ENCODE data around the gene CAMKK1. TPM values are rescaled to one million over a fixed set of nuclear protein-coding genes. Genes with fewer than 3 reads are reported as not detected.

The CAMKK1 gene
- total RNA-seq, 6 donors from 2014 or later, result 4.9 to 23.0 (median 11.0) TPM

DNA sequence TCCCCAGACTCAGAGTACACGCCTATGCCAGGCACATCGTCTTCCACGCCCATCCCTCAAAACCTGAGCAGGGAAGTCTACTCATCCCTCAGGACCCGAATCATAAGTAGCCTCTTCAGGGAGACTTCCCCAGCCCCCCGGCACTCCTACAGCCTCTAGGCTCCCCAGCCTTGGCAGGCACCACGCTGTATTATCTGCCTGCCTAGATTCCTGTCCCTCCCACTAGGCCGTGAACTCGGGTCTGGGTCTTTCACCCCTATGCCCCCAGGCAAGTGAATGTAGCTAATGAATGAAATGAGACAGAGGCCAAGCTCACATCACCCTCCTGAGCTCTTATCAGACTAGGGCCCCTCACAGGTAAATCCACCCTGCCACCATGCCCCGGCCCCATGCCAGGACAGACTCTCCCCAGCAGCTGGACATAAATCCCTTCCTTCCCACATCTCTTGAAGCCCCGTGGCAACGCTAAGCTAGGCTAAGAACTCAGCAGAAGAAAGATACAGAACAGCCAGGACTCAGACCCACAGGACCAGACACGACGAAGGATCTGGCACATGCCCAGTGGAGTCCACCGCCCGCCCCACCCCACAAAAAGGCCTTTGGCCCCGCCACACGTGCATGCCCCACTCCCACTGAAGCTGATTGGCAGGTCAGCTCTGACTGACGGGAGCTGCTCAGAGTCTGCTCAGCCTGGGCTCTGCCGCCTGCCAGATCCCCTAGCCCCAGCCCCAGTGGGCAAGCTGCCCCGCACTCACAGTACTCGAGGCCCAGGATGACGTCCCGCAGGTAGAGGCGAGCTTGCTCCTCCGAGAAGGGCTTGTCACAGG, 13.0 kb downstream of the CAMKK1 start:
- WGBS, 2 donors, result 69 to 91% methylated on average over 8 to 25 of the region's 25 CpGs
- no peak overlapping the region for H3K4me3 ChIP-seq
- no peak overlapping the region for H3K27ac ChIP-seq
- H3K36me3 ChIP-seq, result peaks cover 0 to 29% (median 10%) of the 10 kb centered on the region in 4 donors
- TF ChIP-seq POLR2AphosphoS5 (IDR thresholded peaks at IDR 0.05) (no peak), EP300 (IDR thresholded peaks at IDR 0.05) (no peak), POLR2A (IDR thresholded peaks at IDR 0.05) (no peak)
- TF ChIP-seq, protein P1, sequence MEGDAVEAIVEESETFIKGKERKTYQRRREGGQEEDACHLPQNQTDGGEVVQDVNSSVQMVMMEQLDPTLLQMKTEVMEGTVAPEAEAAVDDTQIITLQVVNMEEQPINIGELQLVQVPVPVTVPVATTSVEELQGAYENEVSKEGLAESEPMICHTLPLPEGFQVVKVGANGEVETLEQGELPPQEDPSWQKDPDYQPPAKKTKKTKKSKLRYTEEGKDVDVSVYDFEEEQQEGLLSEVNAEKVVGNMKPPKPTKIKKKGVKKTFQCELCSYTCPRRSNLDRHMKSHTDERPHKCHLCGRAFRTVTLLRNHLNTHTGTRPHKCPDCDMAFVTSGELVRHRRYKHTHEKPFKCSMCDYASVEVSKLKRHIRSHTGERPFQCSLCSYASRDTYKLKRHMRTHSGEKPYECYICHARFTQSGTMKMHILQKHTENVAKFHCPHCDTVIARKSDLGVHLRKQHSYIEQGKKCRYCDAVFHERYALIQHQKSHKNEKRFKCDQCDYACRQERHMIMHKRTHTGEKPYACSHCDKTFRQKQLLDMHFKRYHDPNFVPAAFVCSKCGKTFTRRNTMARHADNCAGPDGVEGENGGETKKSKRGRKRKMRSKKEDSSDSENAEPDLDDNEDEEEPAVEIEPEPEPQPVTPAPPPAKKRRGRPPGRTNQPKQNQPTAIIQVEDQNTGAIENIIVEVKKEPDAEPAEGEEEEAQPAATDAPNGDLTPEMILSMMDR (IDR thresholded peaks at IDR 0.05), result no peak
- H3K27me3 ChIP-seq, result no peaks in the 10 kb centered on the region
- no peak for DNase-seq
- H3K4me1 ChIP-seq, result no peaks in the 10 kb centered on the region
- H3K9me3 ChIP-seq, result no peaks in the 10 kb centered on the region
- ATAC-seq (ENCODE audit: low FRiP score in 2 of 2), result peak in 1 of 2 donors; percentile 18

DNA sequence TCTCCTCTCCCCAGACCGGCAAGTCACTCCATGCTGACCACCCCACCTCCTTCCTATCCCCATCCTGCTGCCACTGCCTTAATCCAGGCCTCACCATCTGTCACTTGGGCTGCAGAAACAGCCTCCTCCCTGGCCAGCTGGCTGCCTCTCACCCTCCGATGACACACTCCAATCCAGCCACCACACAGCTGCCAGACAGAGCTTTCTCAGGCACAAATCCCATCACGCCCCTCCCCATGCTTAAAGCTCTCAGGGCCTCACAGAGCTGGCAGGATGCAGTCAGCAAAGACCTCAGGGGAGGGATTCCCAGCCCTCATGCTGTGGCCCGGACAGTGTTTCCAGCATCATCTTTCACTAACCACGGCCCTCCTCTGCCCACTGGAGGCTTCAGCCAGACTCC, 13.7 kb downstream of the CAMKK1 start:
- peak in 1 of 2 donors; percentile 44 for ATAC-seq (ENCODE audit: low FRiP score in 2 of 2)
- DNase-seq, result no peak
- H3K4me3 ChIP-seq, result no peak overlapping the region
- TF ChIP-seq POLR2A (IDR thresholded peaks at IDR 0.05) (no peak), POLR2AphosphoS5 (IDR thresholded peaks at IDR 0.05) (no peak), EP300 (IDR thresholded peaks at IDR 0.05) (no peak)
- TF ChIP-seq, protein P1 (IDR thresholded peaks at IDR 0.05), result no peak
- no peaks in the 10 kb centered on the region for H3K4me1 ChIP-seq
- 65 to 85% methylated on average over 5 of the region's 5 CpGs for WGBS, 2 donors
- no peaks in the 10 kb centered on the region for H3K9me3 ChIP-seq
- no peaks in the 10 kb centered on the region for H3K27me3 ChIP-seq
- H3K27ac ChIP-seq, result no peak overlapping the region
- peaks cover 0 to 24% (median 8%) of the 10 kb centered on the region in 4 donors for H3K36me3 ChIP-seq

DNA sequence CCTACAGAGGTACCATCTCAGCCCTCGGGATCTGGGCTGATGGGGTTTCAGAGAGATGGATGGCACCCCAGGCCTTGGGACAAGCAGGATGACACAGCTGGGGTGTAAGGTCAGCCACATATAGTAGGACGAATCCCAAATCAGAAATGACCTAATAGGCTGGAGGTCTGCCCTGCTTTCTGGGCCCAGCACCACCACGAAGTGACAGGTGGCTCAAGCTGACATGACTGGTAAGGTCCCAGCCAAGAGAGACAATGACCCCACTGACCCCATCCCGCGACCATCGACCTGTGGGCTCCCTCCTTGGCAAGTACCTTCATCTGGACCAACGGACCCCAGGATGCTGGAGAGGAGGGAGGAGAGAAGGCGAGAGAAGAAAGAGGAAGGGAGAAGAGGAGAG, 15.6 kb downstream of the CAMKK1 start:
- DNase-seq, result no peak

DNA sequence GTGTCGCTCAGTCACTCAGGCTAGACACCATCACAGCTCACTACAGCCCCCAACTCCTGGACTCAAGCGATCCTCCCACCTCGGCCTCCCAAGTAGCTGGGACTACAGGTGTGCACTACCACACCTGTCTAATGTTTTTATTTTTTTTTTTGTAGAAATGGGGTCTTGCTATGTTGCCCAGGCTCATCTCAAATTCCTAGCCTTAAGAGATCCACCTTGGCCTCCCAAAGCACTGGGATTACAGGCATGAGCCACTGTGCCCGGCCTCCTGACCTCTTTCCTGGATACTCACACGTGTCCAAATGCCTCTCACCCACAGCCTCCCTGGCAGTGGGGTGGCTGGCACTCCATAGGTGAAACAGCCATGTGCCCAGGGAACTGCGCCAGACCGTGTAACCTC, 17.5 kb downstream of the CAMKK1 start:
- DNase-seq (no peak), ATAC-seq (ENCODE audit: low FRiP score in 2 of 2) (no peak)
- WGBS, 2 donors, result 96 to 97% methylated on average over 7 of the region's 7 CpGs
- Histone ChIP-seq H3K36me3 (peaks cover 0 to 38% (median 11%) of the 10 kb centered on the region in 4 donors), H3K4me3 (no peak overlapping the region), H3K4me1 (peaks cover 0 to 5% (median 2%) of the 10 kb centered on the region in 4 donors), H3K27ac (no peak overlapping the region), H3K27me3 (no peaks in the 10 kb centered on the region), H3K9me3 (no peaks in the 10 kb centered on the region)
- TF ChIP-seq POLR2A (IDR thresholded peaks at IDR 0.05) (no peak), EP300 (IDR thresholded peaks at IDR 0.05) (no peak), POLR2AphosphoS5 (IDR thresholded peaks at IDR 0.05) (no peak)
- TF ChIP-seq, protein P1 (IDR thresholded peaks at IDR 0.05), result no peak

More for the DNA sequence above, 15.6 kb downstream of the CAMKK1 start:
- TF ChIP-seq POLR2AphosphoS5 (IDR thresholded peaks at IDR 0.05) (no peak), POLR2A (IDR thresholded peaks at IDR 0.05) (no peak), EP300 (IDR thresholded peaks at IDR 0.05) (no peak)
- TF ChIP-seq, protein P1 (IDR thresholded peaks at IDR 0.05), result no peak
- H3K4me1 ChIP-seq, result no peaks in the 10 kb centered on the region
- no peaks in the 10 kb centered on the region for H3K9me3 ChIP-seq
- WGBS, 2 donors, result 78 to 79% methylated on average over 8 of the region's 8 CpGs
- H3K27ac ChIP-seq, result no peak overlapping the region
- ATAC-seq (ENCODE audit: low FRiP score in 2 of 2), result no peak
- H3K27me3 ChIP-seq, result no peaks in the 10 kb centered on the region
- H3K36me3 ChIP-seq, result peaks cover 0 to 32% (median 11%) of the 10 kb centered on the region in 4 donors
- no peak overlapping the region for H3K4me3 ChIP-seq
